ENCODE results near the gene SLAMF6. TPM values are rescaled to one million over a fixed set of nuclear protein-coding genes. Genes with fewer than 3 reads are reported as not detected.

The SLAMF6 gene
- total RNA-seq, 1 experiment from 2014 or later = not detected

DNA sequence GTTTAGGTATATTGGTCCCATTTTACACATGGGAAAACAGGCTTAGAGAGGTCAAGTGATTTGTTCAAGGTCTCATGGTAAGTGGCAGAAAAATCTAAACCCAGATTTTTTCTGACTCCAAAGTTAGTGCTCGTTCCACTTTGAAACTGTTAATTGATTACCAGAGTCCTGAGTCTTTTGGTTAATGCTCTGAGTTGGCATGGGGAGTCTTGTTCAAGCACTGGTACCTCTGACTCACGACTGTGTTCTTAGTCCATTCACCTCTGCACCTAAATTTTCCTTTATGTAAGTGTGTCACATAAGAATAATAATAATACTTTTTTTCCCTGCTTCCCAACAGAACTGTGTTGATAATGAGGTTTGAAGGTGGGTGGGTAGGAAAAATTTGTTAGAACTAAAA, 63.4 kb downstream of the SLAMF6 start:
- Histone ChIP-seq H3K36me3 (ENCODE audit: control insufficient read depth, insufficient read depth, low read length) (no peaks in the 10 kb centered on the region), H3K27me3 (ENCODE audit: control insufficient read depth, insufficient read depth, low read length) (peaks cover 4% of the 10 kb centered on the region; the same call in 1 of the 2 replicates), H3K4me3 (ENCODE audit: low read depth in 2 of 2, low read length in 2 of 2) (no peak overlapping the region), H3K4me1 (ENCODE audit: control insufficient read depth, insufficient read depth, low read length) (no peaks in the 10 kb centered on the region; the same call in 1 of the 2 replicates), H3K27ac (ENCODE audit: low read length) (no peak overlapping the region), H3K9me3 (ENCODE audit: control insufficient read depth, insufficient read depth, low read depth, low read length) (no peaks in the 10 kb centered on the region)
- ATAC-seq = no peak
- no peak for TF ChIP-seq SIN3A (IDR thresholded peaks at IDR 0.05; ENCODE audit: borderline replicate concordance, insufficient read depth, low read depth, low read length)
- intact Hi-C loops (cut with micrococcal nuclease; ENCODE audit: unreplicated experiment) (no loop called here), in situ Hi-C loops (cut with HindIII; ENCODE audit: low pct_unique_long_range_greater_than_20kb, low sequenced_read_pairs) (no loop called here)
- BruUV-seq (replicated peaks) = no TSS peak
- POLR2A ChIA-PET = no interaction called here
- no peak for DNase-seq (ENCODE audit: low read depth, low spot score)
- CTCF ChIA-PET = no interaction called here

DNA sequence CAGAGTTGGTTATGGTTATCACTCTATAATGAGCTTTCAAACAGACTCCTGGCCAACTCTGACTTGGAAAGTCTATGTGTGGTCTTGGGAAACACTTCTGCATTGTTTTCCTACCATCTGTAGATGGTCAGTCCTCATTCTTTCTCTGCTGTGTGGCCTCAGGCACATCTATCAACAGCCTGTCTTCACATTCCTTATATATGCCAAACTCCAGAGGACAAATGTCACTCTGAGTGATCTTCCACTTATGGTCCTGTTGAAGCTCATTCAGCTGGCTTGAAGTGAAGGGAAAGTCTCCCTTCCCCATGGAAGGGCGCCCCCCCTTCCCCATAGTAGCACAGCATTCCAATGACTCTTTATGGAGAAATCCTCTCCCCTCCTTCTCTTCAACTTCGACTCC, 64.0 kb downstream of the SLAMF6 start:
- intact Hi-C loops (cut with micrococcal nuclease; ENCODE audit: unreplicated experiment) = no loop called here
- CTCF ChIA-PET = no interaction called here
- BruUV-seq (replicated peaks) = no TSS peak
- no peak for TF ChIP-seq TCF7L2 (IDR thresholded peaks at IDR 0.05; ENCODE audit: low read depth, low read length)
- no peak overlapping the region for H3K4me3 ChIP-seq (ENCODE audit: low read depth in 2 of 2, low read length in 2 of 2)
- H3K27ac ChIP-seq (ENCODE audit: low read length) = no peak overlapping the region
- DNase-seq (ENCODE audit: low read depth, low spot score) (no peak), ATAC-seq (no peak)
- H3K27me3 ChIP-seq (ENCODE audit: control insufficient read depth, insufficient read depth, low read length) = peaks cover 4% of the 10 kb centered on the region; the same call in 1 of the 2 replicates
- in situ Hi-C loops (cut with HindIII; ENCODE audit: low pct_unique_long_range_greater_than_20kb, low sequenced_read_pairs) = no loop called here
- no peaks in the 10 kb centered on the region for H3K36me3 ChIP-seq (ENCODE audit: control insufficient read depth, insufficient read depth, low read length)
- no peaks in the 10 kb centered on the region for H3K9me3 ChIP-seq (ENCODE audit: control insufficient read depth, insufficient read depth, low read depth, low read length)
- no peaks in the 10 kb centered on the region; the same call in 1 of the 2 replicates for H3K4me1 ChIP-seq (ENCODE audit: control insufficient read depth, insufficient read depth, low read length)
- POLR2A ChIA-PET = no interaction called here

DNA sequence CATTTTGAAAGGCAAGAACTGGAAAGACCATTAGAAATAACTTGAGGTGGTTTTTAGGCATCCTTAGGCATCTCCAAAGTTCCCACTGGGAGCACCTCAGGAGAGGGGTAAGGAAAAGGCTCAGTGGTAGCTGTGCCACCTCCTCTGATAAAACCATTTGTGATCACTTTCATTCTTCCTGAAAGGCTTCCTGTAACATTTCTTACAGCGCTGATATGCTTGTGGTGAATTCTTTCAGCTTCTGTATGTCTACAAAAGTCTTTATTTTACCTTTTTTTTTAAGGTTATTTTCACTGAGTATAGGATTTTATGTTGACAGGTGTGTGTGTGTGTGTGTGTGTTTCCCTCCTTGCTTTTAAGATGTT, 67.9 kb downstream of the SLAMF6 start:
- Histone ChIP-seq H3K27ac (ENCODE audit: low read length) (no peak overlapping the region), H3K36me3 (ENCODE audit: control insufficient read depth, insufficient read depth, low read length) (no peaks in the 10 kb centered on the region), H3K4me3 (ENCODE audit: low read depth in 2 of 2, low read length in 2 of 2) (no peak overlapping the region), H3K27me3 (ENCODE audit: control insufficient read depth, insufficient read depth, low read length) (peaks cover 2% of the 10 kb centered on the region; the same call in 1 of the 2 replicates), H3K9me3 (ENCODE audit: control insufficient read depth, insufficient read depth, low read depth, low read length) (no peaks in the 10 kb centered on the region), H3K4me1 (ENCODE audit: control insufficient read depth, insufficient read depth, low read length) (no peaks in the 10 kb centered on the region)
- POLR2A ChIA-PET = no interaction called here
- intact Hi-C loops (cut with micrococcal nuclease; ENCODE audit: unreplicated experiment) = no loop called here
- CTCF ChIA-PET = no interaction called here
- TF ChIP-seq SIN3A (IDR thresholded peaks at IDR 0.05; ENCODE audit: borderline replicate concordance, insufficient read depth, low read depth, low read length) (no peak), TCF7L2 (IDR thresholded peaks at IDR 0.05; ENCODE audit: low read depth, low read length) (no peak), POLR2AphosphoS5 (IDR thresholded peaks at IDR 0.05; ENCODE audit: low read depth, low read length) (no peak)
- TF ChIP-seq, protein P1, sequence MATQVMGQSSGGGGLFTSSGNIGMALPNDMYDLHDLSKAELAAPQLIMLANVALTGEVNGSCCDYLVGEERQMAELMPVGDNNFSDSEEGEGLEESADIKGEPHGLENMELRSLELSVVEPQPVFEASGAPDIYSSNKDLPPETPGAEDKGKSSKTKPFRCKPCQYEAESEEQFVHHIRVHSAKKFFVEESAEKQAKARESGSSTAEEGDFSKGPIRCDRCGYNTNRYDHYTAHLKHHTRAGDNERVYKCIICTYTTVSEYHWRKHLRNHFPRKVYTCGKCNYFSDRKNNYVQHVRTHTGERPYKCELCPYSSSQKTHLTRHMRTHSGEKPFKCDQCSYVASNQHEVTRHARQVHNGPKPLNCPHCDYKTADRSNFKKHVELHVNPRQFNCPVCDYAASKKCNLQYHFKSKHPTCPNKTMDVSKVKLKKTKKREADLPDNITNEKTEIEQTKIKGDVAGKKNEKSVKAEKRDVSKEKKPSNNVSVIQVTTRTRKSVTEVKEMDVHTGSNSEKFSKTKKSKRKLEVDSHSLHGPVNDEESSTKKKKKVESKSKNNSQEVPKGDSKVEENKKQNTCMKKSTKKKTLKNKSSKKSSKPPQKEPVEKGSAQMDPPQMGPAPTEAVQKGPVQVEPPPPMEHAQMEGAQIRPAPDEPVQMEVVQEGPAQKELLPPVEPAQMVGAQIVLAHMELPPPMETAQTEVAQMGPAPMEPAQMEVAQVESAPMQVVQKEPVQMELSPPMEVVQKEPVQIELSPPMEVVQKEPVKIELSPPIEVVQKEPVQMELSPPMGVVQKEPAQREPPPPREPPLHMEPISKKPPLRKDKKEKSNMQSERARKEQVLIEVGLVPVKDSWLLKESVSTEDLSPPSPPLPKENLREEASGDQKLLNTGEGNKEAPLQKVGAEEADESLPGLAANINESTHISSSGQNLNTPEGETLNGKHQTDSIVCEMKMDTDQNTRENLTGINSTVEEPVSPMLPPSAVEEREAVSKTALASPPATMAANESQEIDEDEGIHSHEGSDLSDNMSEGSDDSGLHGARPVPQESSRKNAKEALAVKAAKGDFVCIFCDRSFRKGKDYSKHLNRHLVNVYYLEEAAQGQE (IDR thresholded peaks at IDR 0.05; ENCODE audit: insufficient read depth in 1 of 2, low read depth in 2 of 2, low read length in 1 of 2) = no peak
- TF ChIP-seq, protein P2, sequence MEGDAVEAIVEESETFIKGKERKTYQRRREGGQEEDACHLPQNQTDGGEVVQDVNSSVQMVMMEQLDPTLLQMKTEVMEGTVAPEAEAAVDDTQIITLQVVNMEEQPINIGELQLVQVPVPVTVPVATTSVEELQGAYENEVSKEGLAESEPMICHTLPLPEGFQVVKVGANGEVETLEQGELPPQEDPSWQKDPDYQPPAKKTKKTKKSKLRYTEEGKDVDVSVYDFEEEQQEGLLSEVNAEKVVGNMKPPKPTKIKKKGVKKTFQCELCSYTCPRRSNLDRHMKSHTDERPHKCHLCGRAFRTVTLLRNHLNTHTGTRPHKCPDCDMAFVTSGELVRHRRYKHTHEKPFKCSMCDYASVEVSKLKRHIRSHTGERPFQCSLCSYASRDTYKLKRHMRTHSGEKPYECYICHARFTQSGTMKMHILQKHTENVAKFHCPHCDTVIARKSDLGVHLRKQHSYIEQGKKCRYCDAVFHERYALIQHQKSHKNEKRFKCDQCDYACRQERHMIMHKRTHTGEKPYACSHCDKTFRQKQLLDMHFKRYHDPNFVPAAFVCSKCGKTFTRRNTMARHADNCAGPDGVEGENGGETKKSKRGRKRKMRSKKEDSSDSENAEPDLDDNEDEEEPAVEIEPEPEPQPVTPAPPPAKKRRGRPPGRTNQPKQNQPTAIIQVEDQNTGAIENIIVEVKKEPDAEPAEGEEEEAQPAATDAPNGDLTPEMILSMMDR (IDR thresholded peaks at IDR 0.05) = no peak
- ATAC-seq = no peak
- BruUV-seq (replicated peaks) = no TSS peak
- in situ Hi-C loops (cut with HindIII; ENCODE audit: low pct_unique_long_range_greater_than_20kb, low sequenced_read_pairs) = no loop called here
- no peak for DNase-seq (ENCODE audit: low read depth, low spot score)

Data from Panc1 (cell line).